MM.1S (cell line): ENCODE measurements around the gene FAM185A.

Experiments used
- EZH2 ChIP-seq: fragments of 300-600 bp; sonication (generic); optimal IDR thresholded peaks from 2 replicates; pipeline ENCODE3; 2017; ENCODE audit warnings: low read depth, mild to moderate bottlenecking, antibody characterized with exemption, low read length, mixed read lengths
- EZH2phosphoT487 ChIP-seq: fragments of 300-600 bp; sonication (generic); IDR thresholded peaks from 2 replicates; pipeline ENCODE4 v1.6.1; 2018; ENCODE audit warnings: antibody characterized with exemption, low read length
- TF ChIP-seq, protein P1 (sequence below): fragments of 300-600 bp; sonication (generic); IDR thresholded peaks from 2 replicates; pipeline ENCODE4 v1.5.1; 2016; ENCODE audit warnings: antibody characterized with exemption, low read length, mixed read lengths

- no peak for TF ChIP-seq EZH2
- TF ChIP-seq, protein P1, sequence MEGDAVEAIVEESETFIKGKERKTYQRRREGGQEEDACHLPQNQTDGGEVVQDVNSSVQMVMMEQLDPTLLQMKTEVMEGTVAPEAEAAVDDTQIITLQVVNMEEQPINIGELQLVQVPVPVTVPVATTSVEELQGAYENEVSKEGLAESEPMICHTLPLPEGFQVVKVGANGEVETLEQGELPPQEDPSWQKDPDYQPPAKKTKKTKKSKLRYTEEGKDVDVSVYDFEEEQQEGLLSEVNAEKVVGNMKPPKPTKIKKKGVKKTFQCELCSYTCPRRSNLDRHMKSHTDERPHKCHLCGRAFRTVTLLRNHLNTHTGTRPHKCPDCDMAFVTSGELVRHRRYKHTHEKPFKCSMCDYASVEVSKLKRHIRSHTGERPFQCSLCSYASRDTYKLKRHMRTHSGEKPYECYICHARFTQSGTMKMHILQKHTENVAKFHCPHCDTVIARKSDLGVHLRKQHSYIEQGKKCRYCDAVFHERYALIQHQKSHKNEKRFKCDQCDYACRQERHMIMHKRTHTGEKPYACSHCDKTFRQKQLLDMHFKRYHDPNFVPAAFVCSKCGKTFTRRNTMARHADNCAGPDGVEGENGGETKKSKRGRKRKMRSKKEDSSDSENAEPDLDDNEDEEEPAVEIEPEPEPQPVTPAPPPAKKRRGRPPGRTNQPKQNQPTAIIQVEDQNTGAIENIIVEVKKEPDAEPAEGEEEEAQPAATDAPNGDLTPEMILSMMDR: no peak
- TF ChIP-seq EZH2phosphoT487: no peak
Measured at GRCh38 chr7:102840404-102840803, 91.6 kb downstream of the FAM185A start.
